Body of pancreas (tissue), 4 donors: ENCODE measurements around the gene FOXK1. TPM values are rescaled to one million over a fixed set of nuclear protein-coding genes. Genes with fewer than 3 reads are reported as not detected.
A peak's percentile ranks its signal among the peaks of the same experiment; 100 is the strongest.

Source experiments
- ATAC-seq: fragments of 150-250 bp; one replicate; pipeline ENCODE4 v1.9.1; 2016
- DNase-seq, 4 donors: peaks; one replicate each; pipeline ENCODE4 v3.0.0-alpha.2; 2019
- H3K27ac ChIP-seq, 4 donors: fragments of 200-600 bp; sonication (generic); 1 replicate in 3 of 4; 2 replicates in 1 of 4; pipeline versions ENCODE4 v1.5.1 to v1.6.1; 2016 to 2019; ENCODE audit warnings: mild to moderate bottlenecking in 1 of 4, mixed read lengths in 1 of 4, moderate library complexity in 1 of 4
- H3K27me3 ChIP-seq, 2 donors: fragments of 200-600 bp; sonication (generic); one replicate each; pipeline ENCODE4 v1.6.0; 2016; ENCODE audit warnings: mild to moderate bottlenecking in 1 of 2
- H3K36me3 ChIP-seq, 2 donors: fragments of 200-600 bp; sonication (generic); replicated peaks in 1 of 2; 2 replicates each; pipeline ENCODE4 v1.5.1; 2016; ENCODE audit warnings: low read depth in 2 of 2; ENCODE audit not compliant: insufficient read depth in 1 of 2
- H3K4me1 ChIP-seq: fragments of 200-600 bp; sonication (generic); one replicate; pipeline ENCODE4 v1.6.0; 2016
- H3K4me3 ChIP-seq, 2 donors: fragments of 200-600 bp; sonication (generic); 1 replicate in 1 of 2; 2 replicates in 1 of 2; pipeline ENCODE4 v1.5.1; 2016 to 2019
- H3K9me3 ChIP-seq, 3 donors: fragments of 200-600 bp; sonication (generic); 1 replicate in 2 of 3; 2 replicates in 1 of 3; pipeline ENCODE4 v1.5.1; 2016
- CTCF ChIP-seq, 7 experiments: fragments of 450-650 bp in 4 of 7; fragments of 200-600 bp in 3 of 7; sonication (generic) in 3 of 7; IDR thresholded peaks; one replicate each; pipeline ENCODE4 v1.5.1; 2016 to 2019; ENCODE audit warnings: antibody characterized with exemption in 7 of 7
- POLR2A ChIP-seq, 3 donors: fragments of 450-650 bp; IDR thresholded peaks; one replicate each; pipeline ENCODE4 v1.6.1; 2016; ENCODE audit warnings: antibody characterized with exemption in 3 of 3, mild to moderate bottlenecking in 2 of 3
- WGBS, 2 donors: methylation state at CpG; one replicate each; pipeline ENCODE4 v1.1.5; 2017; 5-methylcytosine and 5-hydroxymethylcytosine counted together
- intact Hi-C: fragments of 100-400 bp; cut with DNase I; formaldehyde crosslinking; loops from one replicate; pipeline ENCODE4 v1.15.1; 2023
- total RNA-seq, 2 donors: library from RNA; depleted of rRNA; stranded (reverse); fragments of >200 nt; gene quantifications; one replicate each; pipeline ENCODE4 v1.1.0, GENCODE V29; 2016

The FOXK1 gene
- total RNA-seq, 2 donors from 2014 or later, result 16.2 to 17.6 TPM

- TF ChIP-seq CTCF (IDR thresholded peaks at IDR 0.05), result no peak
- TF ChIP-seq POLR2A (IDR thresholded peaks at IDR 0.05), result no peak
- WGBS, 2 donors, result 75 to 81% methylated on average over 9 of the region's 9 CpGs
Observed at GRCh38 chr7:4796453-4796852, 114.4 kb downstream of the FOXK1 start.

GRCh38 chr7:4797858-4798705 is 116.0 kb downstream of the FOXK1 start:
- Histone ChIP-seq H3K36me3 (no peaks in the 10 kb centered on the region), H3K4me3 (no peak overlapping the region), H3K27ac (no peak overlapping the region), H3K27me3 (no peaks in the 10 kb centered on the region), H3K9me3 (no peaks in the 10 kb centered on the region), H3K4me1 (no peaks in the 10 kb centered on the region)
- peak; percentile 78 for ATAC-seq
- intact Hi-C loops, result no loop called here
- DNase-seq, result peak; percentile 33 to 63 (median 50)
- WGBS, 2 donors, result 26 to 31% methylated on average over 28 to 36 of the region's 37 CpGs
- TF ChIP-seq CTCF (IDR thresholded peaks at IDR 0.05) (peak; percentile 64 to 92 (median 75)), POLR2A (IDR thresholded peaks at IDR 0.05) (no peak)

More at GRCh38 chr7:4796453-4796852, 114.4 kb downstream of the FOXK1 start:
- ATAC-seq (no peak), DNase-seq (no peak)
- H3K9me3 ChIP-seq, result no peaks in the 10 kb centered on the region
- peaks cover 0 to under 1% of the 10 kb centered on the region in 2 donors for H3K36me3 ChIP-seq
- no peaks in the 10 kb centered on the region for H3K27me3 ChIP-seq
- peaks cover 14% of the 10 kb centered on the region for H3K4me1 ChIP-seq
- no peak overlapping the region for H3K4me3 ChIP-seq
- intact Hi-C loops, result no loop called here
- H3K27ac ChIP-seq, result no peak overlapping the region

GRCh38 chr7:4798706-4799235 is 116.7 kb downstream of the FOXK1 start:
- Histone ChIP-seq H3K4me3 (no peak overlapping the region), H3K27ac (no peak overlapping the region), H3K9me3 (no peaks in the 10 kb centered on the region), H3K36me3 (no peaks in the 10 kb centered on the region), H3K27me3 (no peaks in the 10 kb centered on the region), H3K4me1 (no peaks in the 10 kb centered on the region)
- 76 to 83% methylated on average over 5 to 15 of the region's 15 CpGs for WGBS, 2 donors
- ATAC-seq, result no peak
- TF ChIP-seq CTCF (IDR thresholded peaks at IDR 0.05), result no peak
- no peak for TF ChIP-seq POLR2A (IDR thresholded peaks at IDR 0.05)
- no peak for DNase-seq
- intact Hi-C loops, result no loop called here

- intact Hi-C loops, result loop anchor here (5.0 kb wide), 1 partner anchor 288 kb away; no protein-coding TSS in a partner anchor
- Histone ChIP-seq H3K36me3 (no peaks in the 10 kb centered on the region), H3K27me3 (no peaks in the 10 kb centered on the region), H3K27ac (no peak overlapping the region), H3K4me3 (no peak overlapping the region), H3K4me1 (no peaks in the 10 kb centered on the region), H3K9me3 (no peaks in the 10 kb centered on the region)
- TF ChIP-seq CTCF (IDR thresholded peaks at IDR 0.05) (no peak), POLR2A (IDR thresholded peaks at IDR 0.05) (no peak)
- ATAC-seq (peak; percentile 10), DNase-seq (no peak)
- WGBS, 2 donors, result 60 to 77% methylated on average over 1 to 28 of the region's 39 CpGs
Observed at GRCh38 chr7:4799508-4800268, 117.6 kb downstream of the FOXK1 start.
